ENCODE data around the gene ASPG. TPM values are rescaled to one million over a fixed set of nuclear protein-coding genes. Genes with fewer than 3 reads are reported as not detected.

ASPG gene
- total and polyA plus RNA-seq, 12 donors: 2.8 to 32.0 (median 13.2) TPM

DNA sequence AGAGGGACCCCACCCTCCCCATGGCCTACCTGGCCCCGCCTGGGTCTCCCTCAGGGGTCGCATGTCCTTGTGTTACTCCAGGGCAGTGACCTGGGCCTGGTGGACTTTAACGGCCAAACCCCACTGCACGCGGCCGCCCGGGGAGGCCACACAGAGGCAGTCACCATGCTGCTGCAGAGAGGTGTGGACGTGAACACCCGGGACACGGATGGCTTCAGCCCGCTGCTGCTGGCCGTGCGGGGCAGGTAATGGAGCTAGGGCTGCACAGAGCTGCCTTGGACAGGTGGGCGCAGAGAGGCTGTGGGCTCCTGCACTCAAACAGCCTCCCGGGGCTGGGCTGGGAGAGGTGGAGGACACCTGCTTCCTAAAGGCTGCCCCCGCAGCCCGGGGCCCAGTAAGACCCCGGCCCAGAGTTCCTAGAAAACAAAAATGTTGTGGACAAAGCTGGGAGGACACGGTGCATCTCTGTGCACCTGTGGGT, 21.6 kb downstream of the ASPG start:
- no peaks in the 10 kb centered on the region for H3K4me1 ChIP-seq
- H3K36me3 ChIP-seq: no peaks in the 10 kb centered on the region
- no peak for DNase-seq
- TF ChIP-seq, protein P1, sequence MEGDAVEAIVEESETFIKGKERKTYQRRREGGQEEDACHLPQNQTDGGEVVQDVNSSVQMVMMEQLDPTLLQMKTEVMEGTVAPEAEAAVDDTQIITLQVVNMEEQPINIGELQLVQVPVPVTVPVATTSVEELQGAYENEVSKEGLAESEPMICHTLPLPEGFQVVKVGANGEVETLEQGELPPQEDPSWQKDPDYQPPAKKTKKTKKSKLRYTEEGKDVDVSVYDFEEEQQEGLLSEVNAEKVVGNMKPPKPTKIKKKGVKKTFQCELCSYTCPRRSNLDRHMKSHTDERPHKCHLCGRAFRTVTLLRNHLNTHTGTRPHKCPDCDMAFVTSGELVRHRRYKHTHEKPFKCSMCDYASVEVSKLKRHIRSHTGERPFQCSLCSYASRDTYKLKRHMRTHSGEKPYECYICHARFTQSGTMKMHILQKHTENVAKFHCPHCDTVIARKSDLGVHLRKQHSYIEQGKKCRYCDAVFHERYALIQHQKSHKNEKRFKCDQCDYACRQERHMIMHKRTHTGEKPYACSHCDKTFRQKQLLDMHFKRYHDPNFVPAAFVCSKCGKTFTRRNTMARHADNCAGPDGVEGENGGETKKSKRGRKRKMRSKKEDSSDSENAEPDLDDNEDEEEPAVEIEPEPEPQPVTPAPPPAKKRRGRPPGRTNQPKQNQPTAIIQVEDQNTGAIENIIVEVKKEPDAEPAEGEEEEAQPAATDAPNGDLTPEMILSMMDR (IDR thresholded peaks at IDR 0.05): no peak
- 84 to 86% methylated on average over 19 of the region's 19 CpGs for WGBS, 2 donors
- H3K27ac ChIP-seq: no peak overlapping the region
- no peak overlapping the region for H3K4me3 ChIP-seq
- intact Hi-C loops (cut with DNase I): no loop called here
- H3K27me3 ChIP-seq: peaks cover 0 to 30% (median 5%) of the 10 kb centered on the region in 7 donors
- no peak for ATAC-seq
- H3K9me3 ChIP-seq: no peaks in the 10 kb centered on the region

- H3K27me3 ChIP-seq: peaks cover 0 to 30% (median 5%) of the 10 kb centered on the region in 7 donors
- H3K4me3 ChIP-seq: no peak overlapping the region
- intact Hi-C loops (cut with DNase I): no loop called here
- no peaks in the 10 kb centered on the region for H3K4me1 ChIP-seq
- no peaks in the 10 kb centered on the region for H3K9me3 ChIP-seq
- TF ChIP-seq, protein P1 (IDR thresholded peaks at IDR 0.05): no peak
- ATAC-seq: no peak
- no peak overlapping the region for H3K27ac ChIP-seq
- H3K36me3 ChIP-seq: no peaks in the 10 kb centered on the region
- 72 to 73% methylated on average over 30 to 32 of the region's 32 CpGs for WGBS, 2 donors
- DNase-seq: no peak
These were observed 22.4 kb downstream of the ASPG start for GRCh38 chr14:104107611-104108569.

DNA sequence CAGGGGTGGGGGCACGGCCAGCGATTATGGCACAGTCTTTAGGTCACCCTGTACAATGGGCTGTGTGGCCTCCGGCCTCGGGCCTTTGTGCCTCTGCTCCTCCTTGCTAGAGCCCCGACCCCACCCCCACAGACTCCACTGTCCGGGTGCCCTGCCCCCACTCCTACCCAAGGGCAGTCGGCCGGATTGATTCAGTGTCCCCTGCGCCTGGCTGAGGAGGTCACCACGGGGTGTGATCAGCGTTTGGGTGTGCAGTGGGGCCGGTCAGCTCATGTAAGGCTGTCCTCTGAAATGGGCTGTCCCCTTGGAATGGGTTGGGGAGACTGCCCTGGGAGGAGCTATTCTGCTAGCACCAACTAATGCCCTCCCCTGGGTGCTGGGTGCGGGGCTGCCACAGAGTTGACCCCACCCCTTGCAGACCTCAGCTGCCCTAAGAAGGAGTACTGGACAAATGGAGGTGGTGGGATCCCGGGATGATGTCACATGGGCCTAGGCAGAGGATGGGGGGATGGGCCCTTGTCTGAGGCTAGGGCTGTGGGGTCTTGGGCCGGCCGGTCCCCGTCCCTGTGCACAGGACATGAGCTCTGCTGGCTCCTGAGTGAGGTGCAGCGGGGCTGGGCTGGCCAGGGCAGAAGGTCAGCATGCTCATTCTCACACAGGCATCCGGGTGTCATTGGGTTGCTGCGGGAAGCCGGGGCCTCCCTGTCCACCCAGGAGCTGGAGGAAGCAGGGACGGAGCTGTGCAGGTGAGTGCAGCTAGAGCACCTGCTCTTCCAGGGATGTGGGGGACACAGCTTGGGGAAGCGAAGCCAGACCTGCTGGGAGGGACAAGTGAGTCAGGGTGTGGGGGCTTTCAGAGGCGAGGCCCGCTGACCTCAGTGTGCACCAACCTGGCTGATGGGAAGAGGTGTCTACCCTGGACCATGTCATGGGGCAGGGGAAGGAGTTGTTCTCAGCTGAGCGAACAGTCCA, 23.4 kb downstream of the ASPG start:
- ATAC-seq: no peak
- H3K4me3 ChIP-seq: no peak overlapping the region
- 64 to 76% methylated on average over 26 of the region's 26 CpGs for WGBS, 2 donors

More for the DNA sequence above, 23.4 kb downstream of the ASPG start:
- intact Hi-C loops (cut with DNase I): no loop called here
- Histone ChIP-seq H3K27me3 (peaks cover 0 to 28% (median 11%) of the 10 kb centered on the region in 7 donors), H3K27ac (no peak overlapping the region), H3K9me3 (no peaks in the 10 kb centered on the region), H3K4me1 (no peaks in the 10 kb centered on the region), H3K36me3 (no peaks in the 10 kb centered on the region)
- TF ChIP-seq, protein P1 (IDR thresholded peaks at IDR 0.05): no peak
- no peak for DNase-seq

Data from heart right ventricle (tissue), 16 donors.